ENCODE data around the gene NCAM1. TPM values are rescaled to one million over a fixed set of nuclear protein-coding genes. Genes with fewer than 3 reads are reported as not detected.

The NCAM1 gene
- total and polyA plus RNA-seq, 2 of the 13 experiments (the other 11 are each of a cell fraction or from before 2014, with no cell fraction given) = 0.05 TPM; not detected in 1

- TF ChIP-seq, protein P1, sequence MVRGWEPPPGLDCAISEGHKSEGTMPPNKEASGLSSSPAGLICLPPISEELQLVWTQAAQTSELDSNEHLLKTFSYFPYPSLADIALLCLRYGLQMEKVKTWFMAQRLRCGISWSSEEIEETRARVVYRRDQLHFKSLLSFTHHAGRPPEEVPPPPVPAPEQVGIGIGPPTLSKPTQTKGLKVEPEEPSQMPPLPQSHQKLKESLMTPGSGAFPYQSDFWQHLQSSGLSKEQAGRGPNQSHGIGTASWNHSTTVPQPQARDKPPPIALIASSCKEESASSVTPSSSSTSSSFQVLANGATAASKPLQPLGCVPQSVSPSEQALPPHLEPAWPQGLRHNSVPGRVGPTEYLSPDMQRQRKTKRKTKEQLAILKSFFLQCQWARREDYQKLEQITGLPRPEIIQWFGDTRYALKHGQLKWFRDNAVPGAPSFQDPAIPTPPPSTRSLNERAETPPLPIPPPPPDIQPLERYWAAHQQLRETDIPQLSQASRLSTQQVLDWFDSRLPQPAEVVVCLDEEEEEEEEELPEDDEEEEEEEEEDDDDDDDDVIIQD (CRISPR knock-in tag; IDR thresholded peaks at IDR 0.05; ENCODE audit: low read depth) = no peak
- no peak for TF ChIP-seq MLLT10 (CRISPR knock-in tag; IDR thresholded peaks at IDR 0.05)
- TF ChIP-seq ZNF782 (CRISPR knock-in tag; IDR thresholded peaks at IDR 0.05; ENCODE audit: borderline replicate concordance) = no peak
- no peak for TF ChIP-seq MAFK (conservative IDR thresholded peaks at IDR 0.05 in 1 of 2, IDR thresholded peaks at IDR 0.05 in 1 of 2; ENCODE audit: low read length in 2 of 2)
- TF ChIP-seq ZBTB33 (CRISPR knock-in tag; IDR thresholded peaks at IDR 0.05) = no peak
- TF ChIP-seq PRMT3 (CRISPR knock-in tag; IDR thresholded peaks at IDR 0.05; ENCODE audit: borderline replicate concordance, low read depth) = no peak
- TF ChIP-seq ZNF205 (CRISPR knock-in tag; IDR thresholded peaks at IDR 0.05) = no peak
- no peak for TF ChIP-seq ZNF558 (CRISPR knock-in tag; IDR thresholded peaks at IDR 0.05; ENCODE audit: borderline replicate concordance)
- TF ChIP-seq ZBTB49 (CRISPR knock-in tag; IDR thresholded peaks at IDR 0.05; ENCODE audit: borderline replicate concordance) = no peak
- TF ChIP-seq KDM2A (CRISPR knock-in tag; IDR thresholded peaks at IDR 0.05; ENCODE audit: borderline replicate concordance, low read depth) = no peak
- TF ChIP-seq ATF7-NPFF (CRISPR knock-in tag; IDR thresholded peaks at IDR 0.05; ENCODE audit: low read depth) = no peak
- TF ChIP-seq ZFP62 (CRISPR knock-in tag; IDR thresholded peaks at IDR 0.05) = no peak
- TF ChIP-seq ZNF605 (CRISPR knock-in tag; IDR thresholded peaks at IDR 0.05) = no peak
- TF ChIP-seq, protein P2, sequence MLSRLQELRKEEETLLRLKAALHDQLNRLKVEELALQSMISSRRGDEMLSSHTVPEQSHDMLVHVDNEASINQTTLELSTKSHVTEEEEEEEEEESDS (CRISPR knock-in tag; IDR thresholded peaks at IDR 0.05; ENCODE audit: borderline replicate concordance) = no peak
- TF ChIP-seq HNF4G (IDR thresholded peaks at IDR 0.05; ENCODE audit: borderline replicate concordance, low read depth, low read length) = no peak
- TF ChIP-seq HNF4G (CRISPR knock-in tag; IDR thresholded peaks at IDR 0.05; ENCODE audit: borderline replicate concordance, low read depth) = no peak
- TF ChIP-seq SPEN (CRISPR knock-in tag; IDR thresholded peaks at IDR 0.05; ENCODE audit: low read depth) = no peak
- H3K27ac ChIP-seq (ENCODE audit: extremely low read length, insufficient read depth, low read length) = no peak overlapping the region
- POLR2A ChIA-PET = no interaction called here
- in situ Hi-C loops (cut with HindIII; ENCODE audit: extremely low pct_ligation_motif_present, low pct_unique_long_range_greater_than_20kb) = no loop called here
- 33% methylated on average over 9 of the region's 9 CpGs for WGBS (ENCODE audit: low lambda C conversion rate)
- no peaks in the 10 kb centered on the region for H4K20me1 ChIP-seq (ENCODE audit: insufficient read depth, low read length)
- DNase-seq (ENCODE audit: low spot score) = no peak
- BruUV-seq (replicated peaks) = no TSS peak
- intact Hi-C loops (cut with micrococcal nuclease; ENCODE audit: unreplicated experiment) = no loop called here
- H3K4me1 ChIP-seq (ENCODE audit: insufficient read depth, low read length) = no peaks in the 10 kb centered on the region
- no peaks in the 10 kb centered on the region for H3K36me3 ChIP-seq (replicated peaks in 1 of 2; ENCODE audit: control insufficient read depth in 1 of 2, insufficient read depth in 2 of 2, low read length in 2 of 2)
- peaks cover 3 to 21% of the 10 kb centered on the region in 2 experiments; a peak in 3 of 5 replicates for H3K27me3 ChIP-seq (ENCODE audit: control insufficient read depth in 1 of 2, insufficient read depth in 2 of 2, low read length in 2 of 2)
- no peaks in the 10 kb centered on the region for H3K79me2 ChIP-seq (ENCODE audit: insufficient read depth, low read length)
- no peak overlapping the region for H3K9ac ChIP-seq (ENCODE audit: insufficient read depth, low read depth, low read length)
- CTCF ChIA-PET (ENCODE audit: low intra/inter-chr PET ratio, low total read pairs) = no interaction called here
- ATAC-seq = no peak
- no peak overlapping the region for H3K4me2 ChIP-seq (ENCODE audit: low read depth, low read length)
- H3K4me3 ChIP-seq (replicated peaks in 1 of 3; ENCODE audit: insufficient read depth in 1 of 3, low read depth in 2 of 3, low read length in 3 of 3) = no peak overlapping the region
- no peaks in the 10 kb centered on the region for H3K9me3 ChIP-seq (ENCODE audit: low read length)
- FAIRE-seq = no peak
- no peak overlapping the region for H2AFZ ChIP-seq (ENCODE audit: low read length)
Observed at GRCh38 chr11:113260096-113260425, 298.8 kb downstream of the NCAM1 start.
